IMR-90 (cell line): ENCODE data around the gene ODAD2. TPM values are rescaled to one million over a fixed set of nuclear protein-coding genes. Genes with fewer than 3 reads are reported as not detected.

ENCODE experiments used
- ATAC-seq: fragments of 200-7000 bp; cut with Tn5 transposase; 2 replicates; pipeline ENCODE4 v1.9.1; 2020; ENCODE audit warnings: low read depth, mild to moderate bottlenecking, moderate library complexity
- BruUV-seq: library from RNA; stranded (reverse); fragments of 400-500 nt; replicated peaks from 2 replicates; lab custom pipeline; 2021; lab: Mats Ljungman, UMichigan
- CTCF ChIA-PET: fragments of 300-600 bp; formaldehyde crosslinking; extraction: SDS; loops from one replicate; lab custom pipeline; 2021; ENCODE audit warnings: antibody characterized with exemption; lab: Yijun Ruan, JAX
- POLR2A ChIA-PET: fragments of 300-600 bp; sonication (Branson Sonifier 250); formaldehyde crosslinking; loops from one replicate; lab custom pipeline; 2022; ENCODE audit warnings: antibody characterized with exemption; ENCODE audit not compliant: unreplicated experiment; lab: Charles Lee
- DNase-seq: peaks from one replicate; pipeline ENCODE4 v3.0.0; 2013
- H2AFZ ChIP-seq: replicated peaks from 2 replicates; pipeline ENCODE3; 2013; ENCODE audit warnings: low read length, mild to moderate bottlenecking; ENCODE audit not compliant: poor library complexity
- H2AK5ac ChIP-seq: 2 replicates; pipeline ENCODE4 v1.6.1; 2013; ENCODE audit warnings: low read depth, low read length, inconsistent platforms
- H2AK9ac ChIP-seq: replicated peaks from 2 replicates; pipeline ENCODE3; 2013; ENCODE audit warnings: mild to moderate bottlenecking, low read depth, low read length, moderate library complexity; ENCODE audit not compliant: poor library complexity
- H2BK120ac ChIP-seq: 2 replicates; pipeline ENCODE4 v1.6.1; 2013; ENCODE audit warnings: low read depth, low read length, inconsistent platforms
- H2BK15ac ChIP-seq: 3 replicates; pipeline ENCODE4 v1.6.1; 2013; ENCODE audit warnings: low read depth, low read length, inconsistent platforms
- H2BK20ac ChIP-seq: 2 replicates; pipeline ENCODE4 v1.6.1; 2013; ENCODE audit warnings: low read depth, mild to moderate bottlenecking, inconsistent platforms, low read length, moderate library complexity
- H2BK5ac ChIP-seq: 2 replicates; pipeline ENCODE4 v1.6.1; 2013; ENCODE audit warnings: mild to moderate bottlenecking, low read depth, low read length, inconsistent platforms; ENCODE audit not compliant: poor library complexity, severe bottlenecking
- H3K14ac ChIP-seq: replicated peaks from 2 replicates; pipeline ENCODE4 v1.6.1; 2013; ENCODE audit warnings: low read depth, low read length, inconsistent platforms
- H3K18ac ChIP-seq: 2 replicates; pipeline ENCODE4 v1.6.1; 2013; ENCODE audit warnings: low read depth, low read length, control low read depth
- H3K23ac ChIP-seq: 2 replicates; pipeline ENCODE4 v1.6.1; 2013; ENCODE audit warnings: low read depth, low read length, inconsistent platforms
- H3K27ac ChIP-seq: 2 replicates; pipeline ENCODE4 v1.5.1; 2013; ENCODE audit warnings: mild to moderate bottlenecking, control low read depth, low read length; ENCODE audit not compliant: insufficient read depth
- H3K27me3 ChIP-seq: 2 replicates; pipeline ENCODE4 v1.6.1; 2013; ENCODE audit warnings: low read length; ENCODE audit not compliant: control insufficient read depth, insufficient read depth
- H3K36me3 ChIP-seq: 2 replicates; pipeline ENCODE4 v1.6.1; 2013; ENCODE audit warnings: low read length, mixed read lengths; ENCODE audit not compliant: control insufficient read depth, insufficient read depth
- H3K4ac ChIP-seq: 2 replicates; pipeline ENCODE4 v1.6.1; 2013; ENCODE audit warnings: low read depth, low read length, inconsistent platforms
- H3K4me1 ChIP-seq: 2 replicates; pipeline ENCODE4 v1.6.1; 2013; ENCODE audit warnings: low read length, mixed read lengths; ENCODE audit not compliant: control insufficient read depth, insufficient read depth
- H3K4me2 ChIP-seq: 2 replicates; pipeline ENCODE4 v1.6.1; 2013; ENCODE audit warnings: low read depth, mild to moderate bottlenecking, control low read depth, low read length, moderate library complexity
- H3K4me3 ChIP-seq: 2 replicates; pipeline ENCODE4 v1.5.1; 2013; ENCODE audit warnings: low read depth, mild to moderate bottlenecking, control low read depth, low read length, moderate library complexity; ENCODE audit not compliant: insufficient read depth
- H3K56ac ChIP-seq: 2 replicates; pipeline ENCODE4 v1.6.1; 2013; ENCODE audit warnings: low read length, inconsistent platforms; ENCODE audit not compliant: insufficient read depth; ENCODE audit errors: extremely low read depth
- H3K79me1 ChIP-seq, 2 experiments: 2 replicates each; pipeline ENCODE4 v1.6.1; 2013; ENCODE audit warnings: low read length in 2 of 2, inconsistent platforms in 1 of 2, low read depth in 1 of 2
- H3K9ac ChIP-seq: 2 replicates; pipeline ENCODE4 v1.6.1; 2013; ENCODE audit warnings: low read depth, low read length, control low read depth
- H3K9me1 ChIP-seq: 2 replicates; pipeline ENCODE4 v1.6.1; 2013; ENCODE audit warnings: low read length, inconsistent platforms; ENCODE audit not compliant: insufficient read depth
- H3K9me3 ChIP-seq: 2 replicates; pipeline ENCODE4 v1.6.1; 2013; ENCODE audit warnings: low read length; ENCODE audit not compliant: control insufficient read depth, insufficient read depth
- H4K20me1 ChIP-seq: 2 replicates; pipeline ENCODE4 v1.6.1; 2013; ENCODE audit warnings: low read length, inconsistent platforms; ENCODE audit not compliant: insufficient read depth
- H4K5ac ChIP-seq: 2 replicates; pipeline ENCODE4 v1.6.1; 2013; ENCODE audit warnings: mild to moderate bottlenecking, low read depth, low read length, control low read depth
- H4K8ac ChIP-seq, 2 experiments: 2 replicates each; pipeline ENCODE4 v1.6.1; 2013; ENCODE audit warnings: low read depth in 2 of 2, low read length in 2 of 2, control low read depth in 1 of 2, inconsistent platforms in 1 of 2
- H4K91ac ChIP-seq: 2 replicates; pipeline ENCODE4 v1.6.1; 2013; ENCODE audit warnings: low read depth, low read length, inconsistent platforms; ENCODE audit not compliant: insufficient read depth
- BHLHE40 ChIP-seq: fragments of 150-350 bp; IDR thresholded peaks from 2 replicates; pipeline ENCODE4 v1.6.1; 2016; ENCODE audit warnings: mild to moderate bottlenecking, low read depth, low read length
- CEBPB ChIP-seq: IDR thresholded peaks from 2 replicates; pipeline ENCODE4 v1.6.1; 2012; ENCODE audit warnings: low read depth, low read length, improper control_type of control experiment
- CHD1 ChIP-seq: IDR thresholded peaks from 2 replicates; pipeline ENCODE4 v1.6.1; 2012; ENCODE audit warnings: low read depth, low read length, improper control_type of control experiment
- FOS ChIP-seq: fragments of 150-350 bp; IDR thresholded peaks from 2 replicates; pipeline ENCODE4 v1.6.1; 2016; ENCODE audit warnings: low read depth, low read length
- MAFK ChIP-seq: IDR thresholded peaks from 2 replicates; pipeline ENCODE4 v1.6.1; 2012; ENCODE audit warnings: low read depth, low read length, improper control_type of control experiment
- MAZ ChIP-seq: IDR thresholded peaks from 2 replicates; pipeline ENCODE4 v1.6.1; 2012; ENCODE audit warnings: low read depth, mild to moderate bottlenecking, low read length, improper control_type of control experiment, moderate library complexity, borderline replicate concordance
- MXI1 ChIP-seq: IDR thresholded peaks from 2 replicates; pipeline ENCODE4 v1.6.1; 2012; ENCODE audit warnings: low read depth, mild to moderate bottlenecking, low read length, moderate library complexity, borderline replicate concordance
- NFE2L2 ChIP-seq: fragments of 150-350 bp; IDR thresholded peaks from 2 replicates; pipeline ENCODE4 v1.6.1; 2016; ENCODE audit warnings: low read depth, mild to moderate bottlenecking, low read length
- POLR2A ChIP-seq: IDR thresholded peaks from 2 replicates; pipeline ENCODE4 v1.6.1; 2012; ENCODE audit warnings: mild to moderate bottlenecking, low read depth, low read length
- RAD21 ChIP-seq: IDR thresholded peaks from 2 replicates; pipeline ENCODE4 v1.6.1; 2012; ENCODE audit warnings: low read length, improper control_type of control experiment
- RCOR1 ChIP-seq: IDR thresholded peaks from 2 replicates; pipeline ENCODE4 v1.6.1; 2012; ENCODE audit warnings: mild to moderate bottlenecking, low read length, improper control_type of control experiment; ENCODE audit not compliant: insufficient replicate concordance
- RFX5 ChIP-seq: IDR thresholded peaks from 2 replicates; pipeline ENCODE4 v1.8.0; 2012; ENCODE audit warnings: low read depth, mild to moderate bottlenecking, low read length, moderate library complexity
- SMC3 ChIP-seq: fragments of 150-350 bp; IDR thresholded peaks from 2 replicates; pipeline ENCODE4 v1.6.1; 2016; ENCODE audit warnings: low read depth, mild to moderate bottlenecking, antibody characterized with exemption, low read length, moderate library complexity
- WGBS, 2 experiments: methylation state at CpG; one replicate each; pipeline versions ENCODE4 v1.1.5 to v1.1.7; 2013; ENCODE audit warnings: missing lambda C conversion rate in 2 of 2; ENCODE audit not compliant: insufficient read length in 1 of 2; ENCODE audit errors: extremely low coverage in 2 of 2; 5-methylcytosine and 5-hydroxymethylcytosine counted together
- dilution Hi-C: fragments of 300-500 bp; cut with HindIII; formaldehyde crosslinking; loops from one replicate; pipeline ENCODE4 v1.14.3; 2018; ENCODE audit warnings: low sequenced_read_pairs; ENCODE audit not compliant: unreplicated experiment
- in situ Hi-C: fragments of 300-500 bp; cut with MboI; formaldehyde crosslinking; loops from 3 replicates; pipeline ENCODE4 v1.14.3; 2019; ENCODE audit warnings: low sequenced_read_pairs, inconsistent platforms, mixed read lengths
- intact Hi-C: fragments of 100-400 bp; cut with micrococcal nuclease; formaldehyde crosslinking; loops from 2 replicates; pipeline ENCODE4 v1.10.0; 2022
- polyA plus RNA-seq, 3 experiments: library from polyadenylated mRNA; depleted of rRNA; stranded (reverse); fragments of >200 nt; gene quantifications; 2 replicates each; pipeline ENCODE4 v1.2.3, GENCODE V29; 2012; ENCODE audit warnings: low replicate concordance in 1 of 3
- total RNA-seq: library from RNA; depleted of rRNA; stranded (reverse); fragments of >200 nt; gene quantifications from 2 replicates; pipeline ENCODE4 v1.2.3, GENCODE V29; 2012
- TF ChIP-seq, protein P1 (sequence below): fragments of 150-350 bp; IDR thresholded peaks from 2 replicates; pipeline ENCODE4 v1.6.1; 2016; ENCODE audit warnings: low read depth, mild to moderate bottlenecking, low read length, moderate library complexity, borderline replicate concordance
- TF ChIP-seq, protein P2 (sequence below): conservative IDR thresholded peaks from 2 replicates; pipeline ENCODE4 v1.5.1; 2012; ENCODE audit warnings: mild to moderate bottlenecking, low read depth, low read length, improper control_type of control experiment
- TF ChIP-seq, protein P3 (sequence below): fragments of 150-350 bp; IDR thresholded peaks from 2 replicates; pipeline ENCODE4 v1.6.1; 2017; ENCODE audit warnings: mild to moderate bottlenecking, antibody characterized with exemption, low read length, low read depth

ODAD2 gene
- total and polyA plus RNA-seq, 2 of the 4 experiments (the other 2 are of a cell fraction): 0.53 to 0.72 TPM

DNA sequence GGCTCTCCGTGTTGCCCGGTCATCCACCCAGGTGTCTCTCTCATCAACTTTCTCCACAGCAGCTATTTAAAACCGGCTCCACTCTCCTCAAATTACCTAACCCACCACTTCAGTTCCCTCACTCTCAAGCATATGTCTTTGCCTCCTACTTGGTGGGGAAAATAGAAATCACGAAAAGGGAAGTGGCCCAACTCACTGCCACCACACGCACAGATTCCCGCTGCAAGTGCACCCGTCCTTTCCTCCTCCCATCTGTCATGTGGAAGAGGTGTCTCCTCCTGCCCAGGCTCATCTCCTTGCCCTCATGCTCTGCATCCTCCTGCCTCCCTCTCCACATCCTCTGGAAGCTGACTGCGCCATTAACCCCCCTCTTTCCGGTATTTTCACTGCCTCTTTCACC is 172.5 kb downstream of the ODAD2 start:
- Histone ChIP-seq H3K4me1 (no peaks in the 10 kb centered on the region; the same call in 1 of the 2 replicates), H4K20me1 (no peaks in the 10 kb centered on the region), H3K4me3 (no peak overlapping the region), H2AFZ (no peak overlapping the region), H2BK5ac (no peak overlapping the region), H3K9ac (no peak overlapping the region), H2BK15ac (no peak overlapping the region), H3K27me3 (peaks cover 3% of the 10 kb centered on the region), H3K14ac (no peak overlapping the region), H2AK9ac (no peak overlapping the region), H3K27ac (no peak overlapping the region), H4K5ac (no peak overlapping the region), H3K4me2 (no peak overlapping the region), H3K9me3 (peaks cover 2% of the 10 kb centered on the region; the same call in 1 of the 2 replicates), H2AK5ac (no peak overlapping the region), H3K23ac (no peak overlapping the region; the same call in 1 of the 2 replicates), H4K91ac (no peak overlapping the region), H4K8ac (no peak overlapping the region), H2BK120ac (no peak overlapping the region), H3K9me1 (no peaks in the 10 kb centered on the region), H2BK20ac (no peak overlapping the region), H3K36me3 (no peaks in the 10 kb centered on the region), H3K56ac (no peak overlapping the region), H3K18ac (no peak overlapping the region), H3K79me1 (no peaks in the 10 kb centered on the region), H3K4ac (no peak overlapping the region)
- no TSS peak for BruUV-seq
- DNase-seq (no peak), ATAC-seq (no peak)
- in situ Hi-C loops (no loop called here), intact Hi-C loops (no loop called here), dilution Hi-C loops (no loop called here)
- TF ChIP-seq MAFK (no peak), RFX5 (no peak), MAZ (no peak), CEBPB (no peak), NFE2L2 (no peak), SMC3 (no peak), POLR2A (no peak), FOS (no peak), RAD21 (no peak), BHLHE40 (no peak), CHD1 (no peak), RCOR1 (no peak), MXI1 (no peak)
- TF ChIP-seq, protein P1, sequence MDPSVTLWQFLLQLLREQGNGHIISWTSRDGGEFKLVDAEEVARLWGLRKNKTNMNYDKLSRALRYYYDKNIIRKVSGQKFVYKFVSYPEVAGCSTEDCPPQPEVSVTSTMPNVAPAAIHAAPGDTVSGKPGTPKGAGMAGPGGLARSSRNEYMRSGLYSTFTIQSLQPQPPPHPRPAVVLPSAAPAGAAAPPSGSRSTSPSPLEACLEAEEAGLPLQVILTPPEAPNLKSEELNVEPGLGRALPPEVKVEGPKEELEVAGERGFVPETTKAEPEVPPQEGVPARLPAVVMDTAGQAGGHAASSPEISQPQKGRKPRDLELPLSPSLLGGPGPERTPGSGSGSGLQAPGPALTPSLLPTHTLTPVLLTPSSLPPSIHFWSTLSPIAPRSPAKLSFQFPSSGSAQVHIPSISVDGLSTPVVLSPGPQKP: no peak
- TF ChIP-seq, protein P2, sequence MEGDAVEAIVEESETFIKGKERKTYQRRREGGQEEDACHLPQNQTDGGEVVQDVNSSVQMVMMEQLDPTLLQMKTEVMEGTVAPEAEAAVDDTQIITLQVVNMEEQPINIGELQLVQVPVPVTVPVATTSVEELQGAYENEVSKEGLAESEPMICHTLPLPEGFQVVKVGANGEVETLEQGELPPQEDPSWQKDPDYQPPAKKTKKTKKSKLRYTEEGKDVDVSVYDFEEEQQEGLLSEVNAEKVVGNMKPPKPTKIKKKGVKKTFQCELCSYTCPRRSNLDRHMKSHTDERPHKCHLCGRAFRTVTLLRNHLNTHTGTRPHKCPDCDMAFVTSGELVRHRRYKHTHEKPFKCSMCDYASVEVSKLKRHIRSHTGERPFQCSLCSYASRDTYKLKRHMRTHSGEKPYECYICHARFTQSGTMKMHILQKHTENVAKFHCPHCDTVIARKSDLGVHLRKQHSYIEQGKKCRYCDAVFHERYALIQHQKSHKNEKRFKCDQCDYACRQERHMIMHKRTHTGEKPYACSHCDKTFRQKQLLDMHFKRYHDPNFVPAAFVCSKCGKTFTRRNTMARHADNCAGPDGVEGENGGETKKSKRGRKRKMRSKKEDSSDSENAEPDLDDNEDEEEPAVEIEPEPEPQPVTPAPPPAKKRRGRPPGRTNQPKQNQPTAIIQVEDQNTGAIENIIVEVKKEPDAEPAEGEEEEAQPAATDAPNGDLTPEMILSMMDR: no peak
- TF ChIP-seq, protein P3, sequence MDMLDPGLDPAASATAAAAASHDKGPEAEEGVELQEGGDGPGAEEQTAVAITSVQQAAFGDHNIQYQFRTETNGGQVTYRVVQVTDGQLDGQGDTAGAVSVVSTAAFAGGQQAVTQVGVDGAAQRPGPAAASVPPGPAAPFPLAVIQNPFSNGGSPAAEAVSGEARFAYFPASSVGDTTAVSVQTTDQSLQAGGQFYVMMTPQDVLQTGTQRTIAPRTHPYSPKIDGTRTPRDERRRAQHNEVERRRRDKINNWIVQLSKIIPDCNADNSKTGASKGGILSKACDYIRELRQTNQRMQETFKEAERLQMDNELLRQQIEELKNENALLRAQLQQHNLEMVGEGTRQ: no peak
- WGBS, 2 experiments: 68% methylated on average over 2 of the region's 9 CpGs; no CpG with 5 or more reads in 1 of the 2 experiments
- CTCF ChIA-PET: interaction anchor here (0.8 kb wide), 1 partner anchor 10 kb away, joined by 3 read pairs; no protein-coding TSS in a partner anchor
- POLR2A ChIA-PET: no interaction called here
